ENCODE data around the gene COL8A1. TPM values are rescaled to one million over a fixed set of nuclear protein-coding genes. Genes with fewer than 3 reads are reported as not detected.
"Not testable (repeated sequence)": the region's sequence is repeated elsewhere in the genome, so short reads cannot be mapped to it uniquely, and the experiment has no call there.

Gene COL8A1
- total RNA-seq, 1 donor from 2014 or later = 0.09 TPM

GRCh38 chr3:99836681-99837080, 198.3 kb downstream of the COL8A1 start:
- Mint-ChIP-seq H3K27ac (no peak overlapping the region), H3K27me3 (no peaks in the 10 kb centered on the region), H3K4me1 (peaks cover 6% of the 10 kb centered on the region), H3K36me3 (ENCODE audit: low read depth) (no peaks in the 10 kb centered on the region), H3K4me3 (no peak overlapping the region), H3K9me3 (no peaks in the 10 kb centered on the region)
- intact Hi-C loops (cut with micrococcal nuclease) = no loop called here
- DNase-seq = no peak

GRCh38 chr3:99837715-99838114, 199.3 kb downstream of the COL8A1 start:
- intact Hi-C loops (cut with micrococcal nuclease) = no loop called here
- no peak for DNase-seq
- no peaks in the 10 kb centered on the region for H3K9me3 Mint-ChIP-seq
- no peak overlapping the region for H3K27ac Mint-ChIP-seq
- H3K4me3 Mint-ChIP-seq = no peak overlapping the region
- peaks cover 6% of the 10 kb centered on the region for H3K4me1 Mint-ChIP-seq
- no peaks in the 10 kb centered on the region for H3K36me3 Mint-ChIP-seq (ENCODE audit: low read depth)
- no peaks in the 10 kb centered on the region for H3K27me3 Mint-ChIP-seq

- H3K36me3 Mint-ChIP-seq (ENCODE audit: low read depth) = no peaks in the 10 kb centered on the region
- intact Hi-C loops (cut with micrococcal nuclease) = no loop called here
Measured at GRCh38 chr3:99838755-99839154, 200.4 kb downstream of the COL8A1 start.

GRCh38 chr3:99839613-99840012, 201.2 kb downstream of the COL8A1 start:
- no peaks in the 10 kb centered on the region for H3K36me3 Mint-ChIP-seq (ENCODE audit: low read depth)
- H3K4me3 Mint-ChIP-seq = no peak overlapping the region
- H3K27me3 Mint-ChIP-seq = no peaks in the 10 kb centered on the region
- DNase-seq = no peak
- intact Hi-C loops (cut with micrococcal nuclease) = loop anchor here (5.0 kb wide), 1 partner anchor 248 kb away; no protein-coding TSS in a partner anchor
- H3K4me1 Mint-ChIP-seq = peaks cover 9% of the 10 kb centered on the region
- no peak overlapping the region for H3K27ac Mint-ChIP-seq
- no peaks in the 10 kb centered on the region for H3K9me3 Mint-ChIP-seq

More at GRCh38 chr3:99838755-99839154, 200.4 kb downstream of the COL8A1 start:
- Mint-ChIP-seq H3K27ac (no peak overlapping the region), H3K27me3 (no peaks in the 10 kb centered on the region), H3K4me1 (peaks cover 5% of the 10 kb centered on the region), H3K4me3 (no peak overlapping the region), H3K9me3 (no peaks in the 10 kb centered on the region)
- no peak for DNase-seq

- intact Hi-C loops (cut with micrococcal nuclease) = loop anchor here (2.0 to 5.0 kb wide), 2 partner anchors 227 to 245 kb away; no protein-coding TSS in a partner anchor
- DNase-seq; H3K27ac Mint-ChIP-seq; H3K9me3 Mint-ChIP-seq; H3K27me3 Mint-ChIP-seq; H3K4me3 Mint-ChIP-seq; H3K36me3 Mint-ChIP-seq (ENCODE audit: low read depth): not testable (repeated sequence)
- H3K4me1 Mint-ChIP-seq = peaks cover 16% of the 10 kb centered on the region
Measured at GRCh38 chr3:99841949-99842348, 203.6 kb downstream of the COL8A1 start.

- Mint-ChIP-seq H3K27me3 (no peaks in the 10 kb centered on the region), H3K4me3 (no peak overlapping the region), H3K9me3 (peaks cover 1% of the 10 kb centered on the region), H3K36me3 (ENCODE audit: low read depth) (peaks cover under 1% of the 10 kb centered on the region), H3K27ac (peak overlapping the region; percentile 49), H3K4me1 (peaks cover 18% of the 10 kb centered on the region)
- no peak for DNase-seq
- intact Hi-C loops (cut with micrococcal nuclease) = loop anchor here (1.0 to 5.0 kb wide), 3 partner anchors 226 to 411 kb away; no protein-coding TSS in a partner anchor
Measured at GRCh38 chr3:99842826-99843589, 204.6 kb downstream of the COL8A1 start.

- Mint-ChIP-seq H3K27me3 (no peaks in the 10 kb centered on the region), H3K36me3 (ENCODE audit: low read depth) (peaks cover 3% of the 10 kb centered on the region), H3K27ac (no peak overlapping the region), H3K4me3 (no peak overlapping the region), H3K4me1 (peaks cover 21% of the 10 kb centered on the region), H3K9me3 (peaks cover 4% of the 10 kb centered on the region)
- intact Hi-C loops (cut with micrococcal nuclease) = loop anchor here (1.0 to 5.0 kb wide), 3 partner anchors 225 to 411 kb away; no protein-coding TSS in a partner anchor
- no peak for DNase-seq
Measured at GRCh38 chr3:99843590-99844258, 205.3 kb downstream of the COL8A1 start.

GRCh38 chr3:99845331-99845730, 206.9 kb downstream of the COL8A1 start:
- Mint-ChIP-seq H3K36me3 (ENCODE audit: low read depth) (peaks cover 3% of the 10 kb centered on the region), H3K27me3 (no peaks in the 10 kb centered on the region), H3K4me1 (peaks cover 21% of the 10 kb centered on the region), H3K9me3 (peaks cover 4% of the 10 kb centered on the region), H3K27ac (no peak overlapping the region), H3K4me3 (no peak overlapping the region)
- intact Hi-C loops (cut with micrococcal nuclease) = no loop called here
- no peak for DNase-seq

GRCh38 chr3:99845999-99846398, 207.6 kb downstream of the COL8A1 start:
- H3K36me3 Mint-ChIP-seq (ENCODE audit: low read depth) = peaks cover 3% of the 10 kb centered on the region
- peaks cover 4% of the 10 kb centered on the region for H3K9me3 Mint-ChIP-seq
- H3K4me1 Mint-ChIP-seq = peaks cover 21% of the 10 kb centered on the region
- H3K27ac Mint-ChIP-seq = no peak overlapping the region
- intact Hi-C loops (cut with micrococcal nuclease) = no loop called here
- H3K4me3 Mint-ChIP-seq = no peak overlapping the region
- no peak for DNase-seq
- H3K27me3 Mint-ChIP-seq = no peaks in the 10 kb centered on the region

GRCh38 chr3:99846477-99847160, 208.2 kb downstream of the COL8A1 start:
- no peak overlapping the region for H3K4me3 Mint-ChIP-seq
- H3K36me3 Mint-ChIP-seq (ENCODE audit: low read depth) = peaks cover 3% of the 10 kb centered on the region
- H3K27me3 Mint-ChIP-seq = no peaks in the 10 kb centered on the region
- no peak for DNase-seq
- intact Hi-C loops (cut with micrococcal nuclease) = no loop called here
- no peak overlapping the region for H3K27ac Mint-ChIP-seq
- peaks cover 4% of the 10 kb centered on the region for H3K9me3 Mint-ChIP-seq
- H3K4me1 Mint-ChIP-seq = peaks cover 21% of the 10 kb centered on the region

GRCh38 chr3:99848433-99848832, 210.0 kb downstream of the COL8A1 start:
- Mint-ChIP-seq H3K27me3 (no peaks in the 10 kb centered on the region), H3K4me3 (no peak overlapping the region), H3K9me3 (peaks cover 4% of the 10 kb centered on the region), H3K27ac (no peak overlapping the region), H3K36me3 (ENCODE audit: low read depth) (peaks cover 3% of the 10 kb centered on the region), H3K4me1 (peaks cover 16% of the 10 kb centered on the region)
- intact Hi-C loops (cut with micrococcal nuclease) = no loop called here
- DNase-seq = no peak
